AG09319 (cell line): ENCODE measurements around the gene ESRRB.

Experiments
- DNase-seq: peaks from one replicate; pipeline ENCODE4 v3.0.0-alpha.2; 2010; ENCODE audit warnings: low read depth; ENCODE audit errors: extremely low read depth
- CTCF ChIP-seq: IDR thresholded peaks from 2 replicates; pipeline ENCODE4 v1.5.1; 2011; ENCODE audit warnings: low read depth, mild to moderate bottlenecking, inconsistent platforms, low read length, moderate library complexity

Gene ESRRB

GRCh38 chr14:76497550-76498462 lies 121.9 kb downstream of the ESRRB start:
- DNase-seq, result no peak
- no peak for TF ChIP-seq CTCF

- no peak for DNase-seq
- TF ChIP-seq CTCF, result no peak
These were observed 122.6 kb downstream of the ESRRB start for GRCh38 chr14:76498463-76498935.

- DNase-seq, result no peak
These were observed 123.0 kb downstream of the ESRRB start for GRCh38 chr14:76498976-76499375.

GRCh38 chr14:76499399-76499798 lies 123.5 kb downstream of the ESRRB start:
- no peak for DNase-seq
- no peak for TF ChIP-seq CTCF

More at GRCh38 chr14:76498976-76499375, 123.0 kb downstream of the ESRRB start:
- TF ChIP-seq CTCF, result no peak

- no peak for TF ChIP-seq CTCF
- no peak for DNase-seq
These were observed 124.1 kb downstream of the ESRRB start for GRCh38 chr14:76500011-76500410.

GRCh38 chr14:76500480-76500879 lies 124.5 kb downstream of the ESRRB start:
- no peak for DNase-seq
- no peak for TF ChIP-seq CTCF

GRCh38 chr14:76501156-76501720 lies 125.3 kb downstream of the ESRRB start:
- DNase-seq, result no peak
- no peak for TF ChIP-seq CTCF
